Adrenal gland (tissue), 5 donors: ENCODE data around the gene H6PD.

Source experiments
- POLR2A ChIP-seq, 2 donors: fragments of 450-650 bp; IDR thresholded peaks; one replicate each; pipeline ENCODE4 v1.6.1; 2017; ENCODE audit warnings: antibody characterized with exemption in 2 of 2, mild to moderate bottlenecking in 2 of 2, moderate library complexity in 1 of 2
- TF ChIP-seq, protein P1 (sequence below), 6 experiments: fragments of 450-650 bp in 4 of 6; fragments of 200-600 bp in 2 of 6; sonication (generic) in 1 of 6; IDR thresholded peaks; 1 replicate in 5 of 6; 2 replicates in 1 of 6; pipeline versions ENCODE4 v1.5.1 to v1.8.0; 2016 to 2021; ENCODE audit warnings: antibody characterized with exemption in 6 of 6, mild to moderate bottlenecking in 2 of 6, moderate library complexity in 1 of 6
- donor health status: DM: no; HTN: no; CAD: no.

DNA sequence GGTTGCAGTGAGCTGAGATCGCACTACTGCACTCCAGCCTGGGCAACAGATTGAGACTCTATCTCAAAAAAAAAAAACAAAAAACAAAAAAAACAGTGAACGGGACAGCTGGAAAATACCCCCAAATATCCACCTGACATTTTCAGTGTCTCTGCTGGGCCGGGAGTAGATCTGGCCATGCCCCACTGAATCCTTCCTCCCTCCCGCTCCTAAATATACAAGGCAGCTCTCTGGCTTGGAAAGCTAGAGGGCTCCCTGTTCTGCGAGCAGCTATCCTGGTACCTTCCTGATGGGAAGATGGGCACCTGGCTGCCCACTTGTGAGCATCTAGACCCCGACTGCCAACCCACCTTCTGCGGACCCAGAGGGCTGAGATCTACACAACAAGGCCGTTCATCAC lies 79.5 kb downstream of the H6PD start:
- TF ChIP-seq, protein P1, sequence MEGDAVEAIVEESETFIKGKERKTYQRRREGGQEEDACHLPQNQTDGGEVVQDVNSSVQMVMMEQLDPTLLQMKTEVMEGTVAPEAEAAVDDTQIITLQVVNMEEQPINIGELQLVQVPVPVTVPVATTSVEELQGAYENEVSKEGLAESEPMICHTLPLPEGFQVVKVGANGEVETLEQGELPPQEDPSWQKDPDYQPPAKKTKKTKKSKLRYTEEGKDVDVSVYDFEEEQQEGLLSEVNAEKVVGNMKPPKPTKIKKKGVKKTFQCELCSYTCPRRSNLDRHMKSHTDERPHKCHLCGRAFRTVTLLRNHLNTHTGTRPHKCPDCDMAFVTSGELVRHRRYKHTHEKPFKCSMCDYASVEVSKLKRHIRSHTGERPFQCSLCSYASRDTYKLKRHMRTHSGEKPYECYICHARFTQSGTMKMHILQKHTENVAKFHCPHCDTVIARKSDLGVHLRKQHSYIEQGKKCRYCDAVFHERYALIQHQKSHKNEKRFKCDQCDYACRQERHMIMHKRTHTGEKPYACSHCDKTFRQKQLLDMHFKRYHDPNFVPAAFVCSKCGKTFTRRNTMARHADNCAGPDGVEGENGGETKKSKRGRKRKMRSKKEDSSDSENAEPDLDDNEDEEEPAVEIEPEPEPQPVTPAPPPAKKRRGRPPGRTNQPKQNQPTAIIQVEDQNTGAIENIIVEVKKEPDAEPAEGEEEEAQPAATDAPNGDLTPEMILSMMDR (IDR thresholded peaks at IDR 0.05): no peak
- no peak for TF ChIP-seq POLR2A (IDR thresholded peaks at IDR 0.05)
